ENCODE measurements around the gene NUDT15.

DNA sequence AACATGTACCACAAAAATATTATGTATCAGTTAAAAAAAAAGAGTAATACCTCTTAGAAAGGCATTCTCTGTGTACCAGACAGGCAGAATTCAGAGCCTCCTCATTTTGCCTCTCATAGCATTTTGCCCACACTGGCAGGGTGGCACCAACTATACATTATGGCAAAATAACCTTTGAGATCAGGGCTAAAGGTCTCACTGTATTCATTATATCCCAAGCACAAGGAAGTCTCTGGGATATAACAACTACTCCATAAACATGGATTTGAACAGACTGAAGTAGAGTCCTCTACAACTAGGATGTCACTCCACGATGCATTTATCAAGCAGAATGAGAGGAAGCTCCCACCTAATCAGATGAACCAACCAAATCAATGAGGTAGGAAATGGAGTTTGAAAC lies 47.1 kb upstream of the NUDT15 start:
- TF ChIP-seq, protein P1, sequence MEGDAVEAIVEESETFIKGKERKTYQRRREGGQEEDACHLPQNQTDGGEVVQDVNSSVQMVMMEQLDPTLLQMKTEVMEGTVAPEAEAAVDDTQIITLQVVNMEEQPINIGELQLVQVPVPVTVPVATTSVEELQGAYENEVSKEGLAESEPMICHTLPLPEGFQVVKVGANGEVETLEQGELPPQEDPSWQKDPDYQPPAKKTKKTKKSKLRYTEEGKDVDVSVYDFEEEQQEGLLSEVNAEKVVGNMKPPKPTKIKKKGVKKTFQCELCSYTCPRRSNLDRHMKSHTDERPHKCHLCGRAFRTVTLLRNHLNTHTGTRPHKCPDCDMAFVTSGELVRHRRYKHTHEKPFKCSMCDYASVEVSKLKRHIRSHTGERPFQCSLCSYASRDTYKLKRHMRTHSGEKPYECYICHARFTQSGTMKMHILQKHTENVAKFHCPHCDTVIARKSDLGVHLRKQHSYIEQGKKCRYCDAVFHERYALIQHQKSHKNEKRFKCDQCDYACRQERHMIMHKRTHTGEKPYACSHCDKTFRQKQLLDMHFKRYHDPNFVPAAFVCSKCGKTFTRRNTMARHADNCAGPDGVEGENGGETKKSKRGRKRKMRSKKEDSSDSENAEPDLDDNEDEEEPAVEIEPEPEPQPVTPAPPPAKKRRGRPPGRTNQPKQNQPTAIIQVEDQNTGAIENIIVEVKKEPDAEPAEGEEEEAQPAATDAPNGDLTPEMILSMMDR (IDR thresholded peaks at IDR 0.05): no peak
- TF ChIP-seq POLR2A (IDR thresholded peaks at IDR 0.05) (no peak), EP300 (IDR thresholded peaks at IDR 0.05) (no peak), POLR2AphosphoS5 (IDR thresholded peaks at IDR 0.05) (no peak)

Measured in suprapubic skin (tissue), 4 donors.